Mesodermal cell (in vitro differentiated cells): Measurements from ENCODE around the gene STRADA. TPM values are rescaled to one million over a fixed set of nuclear protein-coding genes. Genes with fewer than 3 reads are reported as not detected.
A peak's percentile ranks its signal among the peaks of the same experiment; 100 is the strongest.

Experiments used
- H3K27ac ChIP-seq: 2 replicates; pipeline ENCODE4 v1.7.0; 2013; ENCODE audit warnings: mild to moderate bottlenecking, low read depth, low read length, moderate library complexity; ENCODE audit not compliant: severe bottlenecking
- H3K36me3 ChIP-seq: 2 replicates; pipeline ENCODE4 v1.7.1; 2013; ENCODE audit warnings: mild to moderate bottlenecking, low read length, moderate library complexity; ENCODE audit not compliant: control insufficient read depth, insufficient read depth
- H3K4me1 ChIP-seq: one replicate; pipeline ENCODE4 v1.7.1; 2013; ENCODE audit warnings: mild to moderate bottlenecking, low read length; ENCODE audit not compliant: insufficient read depth, control insufficient read depth, poor library complexity, severe bottlenecking
- H3K4me3 ChIP-seq: 2 replicates; pipeline ENCODE4 v1.7.0; 2013; ENCODE audit warnings: low read length, control low read depth, mild to moderate bottlenecking; ENCODE audit not compliant: insufficient read depth, poor library complexity, severe bottlenecking; ENCODE audit errors: extremely low read depth
- H3K9me3 ChIP-seq: 2 replicates; pipeline ENCODE4 v1.7.1; 2013; ENCODE audit warnings: mild to moderate bottlenecking, low read length, moderate library complexity; ENCODE audit not compliant: control insufficient read depth
- WGBS, 2 experiments: methylation state at CpG; one replicate each; pipeline ENCODE4 v1.1.5; 2013; ENCODE audit warnings: missing lambda C conversion rate in 2 of 2; ENCODE audit not compliant: insufficient coverage in 2 of 2; 5-methylcytosine and 5-hydroxymethylcytosine counted together
- polyA plus RNA-seq, 2 experiments: library from polyadenylated mRNA; stranded (reverse); fragments of 50-300 nt; gene quantifications; one replicate each; pipeline ENCODE4 v1.2.3, GENCODE V29; 2013

STRADA gene
- polyA plus RNA-seq (2013, experiment 1 of 2) = 25.5 TPM
- 23.4 TPM for polyA plus RNA-seq (2013, experiment 2 of 2)

GRCh38 chr17:63741408-63742173 is at the start of gene STRADA:
STRADA (minus strand) TSS chr17:63741799; CDS start chr17:63728369, 13,430 bp downstream.
- no peaks in the 10 kb centered on the region for H3K9me3 ChIP-seq
- WGBS, 2 experiments = 0 to 2% methylated on average over 32 to 45 of the region's 61 CpGs
- H3K36me3 ChIP-seq = peaks cover 15% of the 10 kb centered on the region
- H3K4me3 ChIP-seq = peak within 1 kb of the TSS; percentile 93
- peaks cover 3% of the 10 kb centered on the region for H3K4me1 ChIP-seq
- peak within 1 kb of the TSS; percentile 90 for H3K27ac ChIP-seq

- Histone ChIP-seq H3K9me3 (no peaks in the 10 kb centered on the region), H3K4me3 (no peak overlapping the region), H3K4me1 (no peaks in the 10 kb centered on the region), H3K36me3 (peaks cover 84% of the 10 kb centered on the region), H3K27ac (no peak overlapping the region)
- WGBS, 2 experiments = 81 to 100% methylated on average over 4 of the region's 6 CpGs
Observed at GRCh38 chr17:63790057-63790456, 48.5 kb upstream of the STRADA start.

- Histone ChIP-seq H3K36me3 (peaks cover 75% of the 10 kb centered on the region), H3K4me3 (no peak overlapping the region), H3K27ac (no peak overlapping the region), H3K4me1 (no peaks in the 10 kb centered on the region), H3K9me3 (no peaks in the 10 kb centered on the region)
- WGBS, 2 experiments = 96 to 97% methylated on average over 9 of the region's 13 CpGs
Observed at GRCh38 chr17:63786971-63787711, 45.5 kb upstream of the STRADA start.

GRCh38 chr17:63786117-63786516 is 44.5 kb upstream of the STRADA start:
- Histone ChIP-seq H3K9me3 (no peaks in the 10 kb centered on the region), H3K27ac (no peak overlapping the region), H3K36me3 (peaks cover 73% of the 10 kb centered on the region), H3K4me1 (no peaks in the 10 kb centered on the region), H3K4me3 (no peak overlapping the region)
- WGBS, 2 experiments = 83% methylated on average over 1 of the region's 1 CpG; no CpG with 5 or more reads in 1 of the 2 experiments

- WGBS, 2 experiments = no CpG with 5 or more reads among the region's 1 CpG
- Histone ChIP-seq H3K27ac (no peak overlapping the region), H3K36me3 (peaks cover 75% of the 10 kb centered on the region), H3K4me1 (no peaks in the 10 kb centered on the region), H3K9me3 (no peaks in the 10 kb centered on the region), H3K4me3 (no peak overlapping the region)
Observed at GRCh38 chr17:63785556-63785955, 44.0 kb upstream of the STRADA start.

- WGBS, 2 experiments = 95% methylated on average over 3 of the region's 6 CpGs; no CpG with 5 or more reads in 1 of the 2 experiments
- Histone ChIP-seq H3K36me3 (peaks cover 72% of the 10 kb centered on the region), H3K4me3 (no peak overlapping the region), H3K27ac (no peak overlapping the region), H3K4me1 (no peaks in the 10 kb centered on the region), H3K9me3 (no peaks in the 10 kb centered on the region)
Observed at GRCh38 chr17:63783522-63783921, 41.9 kb upstream of the STRADA start.

- WGBS, 2 experiments = 86 to 100% methylated on average over 4 of the region's 4 CpGs
- H3K4me3 ChIP-seq = no peak overlapping the region
- H3K27ac ChIP-seq = no peak overlapping the region
- no peaks in the 10 kb centered on the region for H3K9me3 ChIP-seq
- peaks cover 77% of the 10 kb centered on the region for H3K36me3 ChIP-seq
- no peaks in the 10 kb centered on the region for H3K4me1 ChIP-seq
Observed at GRCh38 chr17:63780928-63781327, 39.3 kb upstream of the STRADA start.

- Histone ChIP-seq H3K4me3 (no peak overlapping the region), H3K27ac (no peak overlapping the region), H3K4me1 (no peaks in the 10 kb centered on the region), H3K36me3 (peaks cover 77% of the 10 kb centered on the region), H3K9me3 (no peaks in the 10 kb centered on the region)
- 63% methylated on average over 1 of the region's 1 CpG; no CpG with 5 or more reads in 1 of the 2 experiments for WGBS, 2 experiments
Observed at GRCh38 chr17:63780507-63780906, 38.9 kb upstream of the STRADA start.

- 5% methylated on average over 6 to 7 of the region's 8 CpGs for WGBS, 2 experiments
- H3K9me3 ChIP-seq = no peaks in the 10 kb centered on the region
- peaks cover 49% of the 10 kb centered on the region for H3K36me3 ChIP-seq
- peak overlapping the region; percentile 100 for H3K4me3 ChIP-seq
- H3K27ac ChIP-seq = peak overlapping the region; percentile 43
- no peaks in the 10 kb centered on the region for H3K4me1 ChIP-seq
Observed at GRCh38 chr17:63775420-63775819, 33.8 kb upstream of the STRADA start.

GRCh38 chr17:63774969-63775265 is 33.3 kb upstream of the STRADA start:
- 0 to 10% methylated on average over 1 to 2 of the region's 4 CpGs for WGBS, 2 experiments
- Histone ChIP-seq H3K4me1 (no peaks in the 10 kb centered on the region), H3K27ac (peak overlapping the region; percentile 43), H3K36me3 (peaks cover 52% of the 10 kb centered on the region), H3K9me3 (no peaks in the 10 kb centered on the region), H3K4me3 (peak overlapping the region; percentile 100)
